B cell (primary cell): ENCODE measurements around the gene MEA1. TPM values are rescaled to one million over a fixed set of nuclear protein-coding genes. Genes with fewer than 3 reads are reported as not detected.

Experiments
- ATAC-seq: fragments of 200-7000 bp; cut with Tn5 transposase; one replicate; pipeline ENCODE4 v1.10.0; 2021; ENCODE audit warnings: low read depth, mild to moderate bottlenecking, moderate number of reproducible peaks, moderate library complexity
- CTCF ChIA-PET: fragments of 350-600 bp; sonication (Branson Sonifier 250); formaldehyde crosslinking; loops from one replicate; lab custom pipeline; 2021; ENCODE audit warnings: antibody characterized with exemption, inconsistent platforms; lab: Charles Lee
- POLR2A ChIA-PET: fragments of 350-600 bp; sonication (Branson Sonifier 250); formaldehyde crosslinking; loops from one replicate; lab custom pipeline; 2021; ENCODE audit warnings: antibody characterized with exemption; lab: Charles Lee
- DNase-seq: peaks from one replicate; pipeline ENCODE4 v3.0.0; 2013
- H2AFZ ChIP-seq: 2 replicates; pipeline ENCODE4 v1.6.1; 2012; ENCODE audit warnings: mild to moderate bottlenecking, low read depth, low read length; ENCODE audit not compliant: insufficient read depth, poor library complexity, severe bottlenecking
- H3K27ac ChIP-seq, 2 donors: 1 replicate in 1 of 2; 2 replicates in 1 of 2; pipeline ENCODE4 v1.5.1; 2012 to 2013; ENCODE audit warnings: low read length in 2 of 2, mild to moderate bottlenecking in 2 of 2, moderate library complexity in 1 of 2
- H3K27me3 ChIP-seq, 4 experiments: fragments of 200-600 bp in 1 of 4; sonication (generic) in 1 of 4; replicated peaks in 1 of 4; 1 replicate in 2 of 4; 2 replicates in 2 of 4; pipeline versions ENCODE4 v1.6.1 to v1.7.0; 2013 to 2016; ENCODE audit warnings: low read length in 3 of 4, mild to moderate bottlenecking in 2 of 4, mixed read lengths in 1 of 4, moderate library complexity in 1 of 4; ENCODE audit not compliant: insufficient read depth in 4 of 4, control insufficient read depth in 3 of 4; ENCODE audit errors: control extremely low read depth in 1 of 4
- H3K36me3 ChIP-seq, 2 experiments: replicated peaks in 1 of 2; 1 replicate in 1 of 2; 2 replicates in 1 of 2; pipeline versions ENCODE4 v1.6.1 to v1.7.1; 2013; ENCODE audit warnings: low read length in 1 of 2; ENCODE audit not compliant: insufficient read depth in 2 of 2, control insufficient read depth in 1 of 2; ENCODE audit errors: control extremely low read depth in 1 of 2, extremely low read depth in 1 of 2
- H3K4me1 ChIP-seq, 2 donors: fragments of 200-600 bp in 1 of 2; sonication (generic) in 1 of 2; 1 replicate in 1 of 2; 2 replicates in 1 of 2; pipeline versions ENCODE4 v1.5.1 to v1.6.1; 2013 to 2017; ENCODE audit warnings: low read length in 2 of 2; ENCODE audit not compliant: control insufficient read depth in 2 of 2, insufficient read depth in 2 of 2
- H3K4me2 ChIP-seq: replicated peaks from 2 replicates; pipeline ENCODE3; 2012; ENCODE audit warnings: mild to moderate bottlenecking, low read depth, low read length; ENCODE audit not compliant: poor library complexity, severe bottlenecking
- H3K4me3 ChIP-seq, 5 experiments: fragments of 200-600 bp in 1 of 5; sonication (generic) in 1 of 5; 1 replicate in 3 of 5; 2 replicates in 2 of 5; pipeline versions ENCODE4 v1.5.1 to v1.7.0; 2011 to 2016; ENCODE audit warnings: low read length in 4 of 5, mild to moderate bottlenecking in 4 of 5, low read depth in 2 of 5, control low read depth in 1 of 5, moderate library complexity in 1 of 5; ENCODE audit not compliant: insufficient read depth in 1 of 5; ENCODE audit errors: control extremely low read depth in 1 of 5, extremely low read depth in 1 of 5
- H3K79me2 ChIP-seq: fragments of 200-600 bp; sonication (generic); one replicate; pipeline ENCODE4 v1.6.0; 2016; ENCODE audit warnings: low read length; ENCODE audit not compliant: control insufficient read depth, insufficient read depth
- H3K9ac ChIP-seq: fragments of 200-600 bp; sonication (generic); 2 replicates; pipeline ENCODE4 v1.6.1; 2017; ENCODE audit warnings: mild to moderate bottlenecking, low read length, moderate library complexity
- H3K9me3 ChIP-seq, 3 donors: one replicate each; pipeline versions ENCODE4 v1.6.1 to v1.7.1; 2013; ENCODE audit warnings: low read length in 2 of 3; ENCODE audit not compliant: control insufficient read depth in 2 of 3, insufficient read depth in 1 of 3; ENCODE audit errors: control extremely low read depth in 1 of 3
- H4K20me1 ChIP-seq: 2 replicates; pipeline ENCODE4 v1.6.0; 2012; ENCODE audit warnings: mild to moderate bottlenecking, low read length; ENCODE audit not compliant: insufficient read depth, control insufficient read depth, poor library complexity, severe bottlenecking
- H3K27ac Mint-ChIP-seq: one replicate; pipeline ENCODE4 v1.8.0; 2021; ENCODE audit warnings: mixed read lengths
- H3K27me3 Mint-ChIP-seq: one replicate; pipeline ENCODE4 v1.8.0; 2021; ENCODE audit warnings: mixed read lengths
- H3K4me1 Mint-ChIP-seq: one replicate; pipeline ENCODE4 v1.8.0; 2021; ENCODE audit warnings: mixed read lengths
- H3K4me3 Mint-ChIP-seq: one replicate; pipeline ENCODE4 v1.8.0; 2021; ENCODE audit warnings: mixed read lengths
- H3K9me3 Mint-ChIP-seq: one replicate; pipeline ENCODE4 v1.8.0; 2022; ENCODE audit warnings: mixed read lengths; ENCODE audit not compliant: insufficient read depth
- EZH2 ChIP-seq: IDR thresholded peaks from 2 replicates; pipeline ENCODE4 v1.6.1; 2012; ENCODE audit warnings: borderline replicate concordance, low read depth, mild to moderate bottlenecking, moderate library complexity, low read length; ENCODE audit not compliant: insufficient read depth, poor library complexity, severe bottlenecking
- WGBS: methylation state at CpG from one replicate; pipeline ENCODE4 v1.1.5; 2013; ENCODE audit warnings: missing lambda C conversion rate; ENCODE audit not compliant: insufficient coverage; 5-methylcytosine and 5-hydroxymethylcytosine counted together
- intact Hi-C: fragments of 100-400 bp; cut with micrococcal nuclease; formaldehyde crosslinking; loops from one replicate; pipeline ENCODE4 v1.10.0; 2022
- polyA plus RNA-seq: library from polyadenylated mRNA; depleted of rRNA; stranded (reverse); fragments of >200 nt; gene quantifications from 2 replicates; pipeline ENCODE4 v1.2.3, GENCODE V29; 2012
- total RNA-seq, 2 donors: library from RNA; stranded (reverse); fragments of 120-200 nt in 1 of 2; gene quantifications; 1 replicate in 1 of 2; 2 replicates in 1 of 2; pipeline versions ENCODE4 v1.2.3 to v1.2.4, GENCODE V29; 2013 to 2022
- TF ChIP-seq, protein P1 (sequence below): fragments of 200-600 bp; IDR thresholded peaks from one replicate; pipeline ENCODE4 v1.8.0; 2022; ENCODE audit warnings: antibody characterized with exemption, mild to moderate bottlenecking

Gene MEA1
- total and polyA plus RNA-seq, 2 donors (not counting 1 experiment from before 2014, with no cell fraction given), result 35.7 to 36.7 TPM

DNA sequence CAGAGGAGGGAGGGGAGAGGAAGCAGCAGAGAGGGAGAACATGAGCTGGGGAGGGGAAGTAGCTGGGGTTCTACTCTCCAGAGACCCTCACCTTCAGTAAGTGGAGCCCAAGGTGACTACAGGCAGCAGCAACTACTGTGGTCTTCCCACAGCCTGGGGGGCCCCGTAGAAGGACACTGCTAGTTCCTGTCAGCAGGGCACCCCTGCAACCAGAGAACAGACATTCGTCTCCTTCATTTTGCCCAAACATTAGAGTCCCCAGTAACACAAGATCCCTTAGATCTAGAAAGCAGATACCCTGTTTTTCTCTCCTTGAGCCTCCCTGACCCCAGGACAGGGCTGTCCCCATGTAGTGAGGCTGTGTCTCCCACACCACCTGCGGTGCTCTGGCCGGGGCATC, 45.0 kb downstream of the MEA1 start:
- H3K27me3 Mint-ChIP-seq, result no peaks in the 10 kb centered on the region
- POLR2A ChIA-PET, result no interaction called here
- H3K79me2 ChIP-seq, result no peaks in the 10 kb centered on the region
- no peak overlapping the region for H3K4me2 ChIP-seq
- H2AFZ ChIP-seq, result no peak overlapping the region
- TF ChIP-seq EZH2, result no peak
- TF ChIP-seq, protein P1, sequence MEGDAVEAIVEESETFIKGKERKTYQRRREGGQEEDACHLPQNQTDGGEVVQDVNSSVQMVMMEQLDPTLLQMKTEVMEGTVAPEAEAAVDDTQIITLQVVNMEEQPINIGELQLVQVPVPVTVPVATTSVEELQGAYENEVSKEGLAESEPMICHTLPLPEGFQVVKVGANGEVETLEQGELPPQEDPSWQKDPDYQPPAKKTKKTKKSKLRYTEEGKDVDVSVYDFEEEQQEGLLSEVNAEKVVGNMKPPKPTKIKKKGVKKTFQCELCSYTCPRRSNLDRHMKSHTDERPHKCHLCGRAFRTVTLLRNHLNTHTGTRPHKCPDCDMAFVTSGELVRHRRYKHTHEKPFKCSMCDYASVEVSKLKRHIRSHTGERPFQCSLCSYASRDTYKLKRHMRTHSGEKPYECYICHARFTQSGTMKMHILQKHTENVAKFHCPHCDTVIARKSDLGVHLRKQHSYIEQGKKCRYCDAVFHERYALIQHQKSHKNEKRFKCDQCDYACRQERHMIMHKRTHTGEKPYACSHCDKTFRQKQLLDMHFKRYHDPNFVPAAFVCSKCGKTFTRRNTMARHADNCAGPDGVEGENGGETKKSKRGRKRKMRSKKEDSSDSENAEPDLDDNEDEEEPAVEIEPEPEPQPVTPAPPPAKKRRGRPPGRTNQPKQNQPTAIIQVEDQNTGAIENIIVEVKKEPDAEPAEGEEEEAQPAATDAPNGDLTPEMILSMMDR, result no peak
- peaks cover 2% of the 10 kb centered on the region for H3K4me1 Mint-ChIP-seq
- no peaks in the 10 kb centered on the region for H3K27me3 ChIP-seq
- no peak overlapping the region for H3K27ac ChIP-seq
- CTCF ChIA-PET, result no interaction called here
- H3K36me3 ChIP-seq, result peaks cover 0 to 58% of the 10 kb centered on the region in 2 experiments
- no peak overlapping the region for H3K9ac ChIP-seq
- ATAC-seq, result no peak
- no peak overlapping the region for H3K4me3 Mint-ChIP-seq
- intact Hi-C loops, result no loop called here
- WGBS, result 95% methylated on average over 2 of the region's 4 CpGs
- H3K9me3 ChIP-seq, result no peaks in the 10 kb centered on the region
- DNase-seq, result no peak
- H4K20me1 ChIP-seq, result peaks cover 8% of the 10 kb centered on the region
- H3K27ac Mint-ChIP-seq, result no peak overlapping the region
- no peaks in the 10 kb centered on the region for H3K4me1 ChIP-seq
- no peaks in the 10 kb centered on the region for H3K9me3 Mint-ChIP-seq
- H3K4me3 ChIP-seq, result no peak overlapping the region

- H3K4me1 ChIP-seq, result no peaks in the 10 kb centered on the region
- intact Hi-C loops, result no loop called here
- H3K27me3 Mint-ChIP-seq, result no peaks in the 10 kb centered on the region
- peaks cover 8% of the 10 kb centered on the region for H4K20me1 ChIP-seq
- no peak overlapping the region for H3K4me3 Mint-ChIP-seq
- TF ChIP-seq, protein P1, result no peak
- TF ChIP-seq EZH2, result no peak
- H3K4me2 ChIP-seq, result no peak overlapping the region
- POLR2A ChIA-PET, result interaction anchor here (0.7 to 1.4 kb wide), 2 partner anchors 16 to 313 kb away, joined by 3 to 8 read pairs; partner anchors contain the start of gene PPP2R5D
- peaks cover 0 to 59% of the 10 kb centered on the region in 2 experiments for H3K36me3 ChIP-seq
- no peak overlapping the region for H2AFZ ChIP-seq
- CTCF ChIA-PET, result no interaction called here
- H3K9me3 ChIP-seq, result no peaks in the 10 kb centered on the region
- DNase-seq (no peak), ATAC-seq (no peak)
- no peak overlapping the region for H3K4me3 ChIP-seq
- H3K9me3 Mint-ChIP-seq, result no peaks in the 10 kb centered on the region
- H3K79me2 ChIP-seq, result no peaks in the 10 kb centered on the region
- H3K27ac Mint-ChIP-seq, result no peak overlapping the region
- H3K27ac ChIP-seq, result no peak overlapping the region
- H3K4me1 Mint-ChIP-seq, result no peaks in the 10 kb centered on the region
- H3K9ac ChIP-seq, result no peak overlapping the region
- no peaks in the 10 kb centered on the region for H3K27me3 ChIP-seq
- WGBS, result 98% methylated on average over 6 of the region's 12 CpGs
Measured at GRCh38 chr6:42968126-42968701, 45.5 kb downstream of the MEA1 start.
